HUES6 (cell line): ENCODE results near the gene PER2.
"Not testable (repeated sequence)": the region's sequence is repeated elsewhere in the genome, so short reads cannot be mapped to it uniquely, and the experiment has no call there.

Experiments
- H3K27ac ChIP-seq: 2 replicates; pipeline ENCODE4 v1.7.0; 2013; ENCODE audit warnings: low read depth, mild to moderate bottlenecking, low read length, inconsistent platforms
- H3K27me3 ChIP-seq: 2 replicates; pipeline ENCODE4 v1.6.1; 2013; ENCODE audit warnings: low read length; ENCODE audit not compliant: control insufficient read depth, insufficient read depth
- H3K36me3 ChIP-seq: 2 replicates; pipeline ENCODE4 v1.6.1; 2013; ENCODE audit warnings: low read length; ENCODE audit not compliant: control insufficient read depth, insufficient read depth
- H3K4me1 ChIP-seq: 2 replicates; pipeline ENCODE4 v1.6.1; 2013; ENCODE audit warnings: low read length; ENCODE audit not compliant: control insufficient read depth, insufficient read depth
- H3K4me3 ChIP-seq: 2 replicates; pipeline ENCODE4 v1.5.1; 2013; ENCODE audit warnings: low read depth, low read length
- H3K9ac ChIP-seq: one replicate; pipeline ENCODE4 v1.6.1; 2013; ENCODE audit warnings: mild to moderate bottlenecking, low read length
- H3K9me3 ChIP-seq: 2 replicates; pipeline ENCODE4 v1.6.1; 2013; ENCODE audit warnings: low read depth, low read length; ENCODE audit not compliant: control insufficient read depth, insufficient read depth

The PER2 gene

DNA sequence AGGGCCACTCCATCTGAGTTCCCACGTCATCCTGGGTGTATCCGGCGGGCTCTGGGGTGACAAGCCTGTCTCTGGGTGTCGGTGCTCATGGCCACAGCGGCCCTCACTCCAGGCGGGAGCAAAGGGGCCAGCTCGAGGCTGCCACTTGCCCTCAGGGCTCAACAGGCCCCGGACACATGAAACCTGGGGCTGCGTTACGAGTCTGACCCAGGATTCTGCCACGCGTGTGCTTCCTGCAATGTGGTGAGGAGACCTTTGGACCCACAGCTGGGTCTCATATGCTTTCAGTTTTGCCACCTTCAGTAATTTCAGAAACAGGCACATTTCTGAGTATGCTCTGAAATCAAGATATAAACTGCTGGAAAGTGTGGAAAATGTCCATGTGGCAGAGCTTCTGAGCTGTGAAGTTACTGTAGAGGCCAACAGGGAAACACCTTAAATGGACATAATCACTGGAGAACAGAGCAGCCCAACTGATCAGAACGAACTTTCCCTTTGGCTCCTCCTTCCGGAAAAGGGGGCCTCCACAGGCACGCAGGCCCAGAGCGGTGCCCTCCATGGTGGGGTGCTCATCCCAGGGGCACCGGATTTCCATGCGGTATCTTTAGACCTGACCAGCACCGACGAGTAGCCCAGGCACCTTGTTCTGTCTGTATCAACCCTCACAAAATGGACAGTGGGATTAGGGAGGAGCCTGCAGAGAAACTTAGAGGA lies 14.1 kb downstream of the PER2 start:
- peaks cover 3% of the 10 kb centered on the region; the same call in 1 of the 2 replicates for H3K4me1 ChIP-seq
- no peaks in the 10 kb centered on the region for H3K27me3 ChIP-seq
- no peaks in the 10 kb centered on the region for H3K9me3 ChIP-seq
- no peak overlapping the region for H3K4me3 ChIP-seq
- H3K9ac ChIP-seq, result no peak overlapping the region
- H3K36me3 ChIP-seq, result peaks cover 25% of the 10 kb centered on the region
- no peak overlapping the region for H3K27ac ChIP-seq

DNA sequence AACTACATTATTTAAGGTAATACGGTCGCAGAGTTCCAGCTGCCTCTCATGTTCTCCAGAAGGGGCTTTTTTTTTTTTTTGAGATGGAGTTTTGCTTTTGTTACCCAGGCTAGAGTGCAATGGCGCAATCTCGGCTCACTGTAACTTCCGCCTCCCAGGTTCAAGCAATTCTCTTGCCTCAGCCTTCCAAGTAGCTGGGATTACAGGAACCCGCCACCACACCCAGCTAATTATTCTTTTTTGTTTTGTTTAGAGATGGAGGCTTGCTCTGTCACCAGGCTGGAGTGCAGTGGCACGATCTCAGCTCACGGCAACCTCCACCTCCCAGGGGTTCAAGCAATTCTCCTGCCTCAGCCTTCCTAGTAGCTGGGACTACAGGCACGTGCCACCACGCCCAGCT lies 15.0 kb downstream of the PER2 start:
- H3K9me3 ChIP-seq, H3K27ac ChIP-seq, H3K4me1 ChIP-seq, H3K9ac ChIP-seq, H3K27me3 ChIP-seq, H3K4me3 ChIP-seq: not testable (repeated sequence)
- peaks cover 25% of the 10 kb centered on the region for H3K36me3 ChIP-seq

DNA sequence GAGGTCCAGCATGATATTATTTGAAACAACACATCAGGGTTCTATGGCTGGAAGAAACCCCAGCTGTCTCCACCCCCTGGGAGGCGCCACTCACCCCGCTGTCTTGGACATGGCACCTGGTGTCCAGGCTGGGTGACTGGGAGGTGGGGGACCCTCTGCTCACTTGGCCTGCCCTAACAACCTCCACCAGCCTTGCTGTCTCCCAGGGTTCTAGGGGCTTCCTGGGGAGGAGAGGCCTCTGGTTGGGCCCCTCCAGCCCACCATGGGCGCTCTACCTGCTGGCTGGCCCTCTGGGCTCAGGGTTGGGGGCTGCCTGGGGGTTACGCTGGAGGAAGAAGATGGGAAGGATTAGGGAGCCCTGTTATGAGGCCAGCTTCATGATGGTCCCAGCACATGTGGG lies 16.3 kb downstream of the PER2 start:
- Histone ChIP-seq H3K9me3 (no peaks in the 10 kb centered on the region), H3K4me3 (no peak overlapping the region), H3K27ac (no peak overlapping the region), H3K27me3 (no peaks in the 10 kb centered on the region), H3K9ac (no peak overlapping the region), H3K36me3 (peaks cover 32% of the 10 kb centered on the region), H3K4me1 (no peaks in the 10 kb centered on the region; the same call in 1 of the 2 replicates)

DNA sequence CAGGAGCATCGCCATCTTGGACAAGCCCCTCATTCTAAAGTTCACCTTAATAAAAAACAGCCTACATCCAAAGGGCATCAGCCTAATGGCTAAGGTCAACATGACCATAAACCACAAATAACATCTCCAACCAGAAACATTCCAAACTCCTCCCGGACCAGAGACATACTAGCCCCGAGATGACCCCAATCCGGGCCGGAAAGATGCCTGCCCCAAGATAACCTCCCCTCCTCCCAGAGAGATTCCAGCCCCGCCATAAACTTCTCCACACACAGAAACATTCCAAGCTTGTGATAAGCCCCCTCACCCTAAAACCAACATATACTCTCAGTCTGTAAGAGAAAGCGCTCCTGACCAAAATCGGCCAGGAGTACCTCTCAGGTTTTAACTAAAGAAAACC lies 16.7 kb downstream of the PER2 start:
- not testable (repeated sequence) for H3K27ac ChIP-seq, H3K27me3 ChIP-seq, H3K4me1 ChIP-seq, H3K4me3 ChIP-seq, H3K9ac ChIP-seq, H3K9me3 ChIP-seq
- peaks cover 33% of the 10 kb centered on the region for H3K36me3 ChIP-seq

- no peaks in the 10 kb centered on the region for H3K9me3 ChIP-seq
- no peaks in the 10 kb centered on the region for H3K27me3 ChIP-seq
- no peak overlapping the region for H3K27ac ChIP-seq
- no peaks in the 10 kb centered on the region; the same call in 1 of the 2 replicates for H3K4me1 ChIP-seq
- H3K36me3 ChIP-seq, result peaks cover 28% of the 10 kb centered on the region; the same call in 1 of the 2 replicates
- no peak overlapping the region for H3K9ac ChIP-seq
- H3K4me3 ChIP-seq, result no peak overlapping the region
These were observed 17.3 kb downstream of the PER2 start for GRCh38 chr2:238271061-238271554.

GRCh38 chr2:238270606-238271005 lies 17.8 kb downstream of the PER2 start:
- Histone ChIP-seq H3K27ac (no peak overlapping the region), H3K9ac (no peak overlapping the region), H3K4me3 (no peak overlapping the region), H3K9me3 (no peaks in the 10 kb centered on the region), H3K4me1 (no peaks in the 10 kb centered on the region; the same call in 1 of the 2 replicates), H3K27me3 (no peaks in the 10 kb centered on the region), H3K36me3 (peaks cover 27% of the 10 kb centered on the region; the same call in 1 of the 2 replicates)

GRCh38 chr2:238269741-238270140 lies 18.7 kb downstream of the PER2 start:
- no peaks in the 10 kb centered on the region for H3K9me3 ChIP-seq
- H3K9ac ChIP-seq, result no peak overlapping the region
- H3K27me3 ChIP-seq, result no peaks in the 10 kb centered on the region
- peaks cover 20% of the 10 kb centered on the region; the same call in 1 of the 2 replicates for H3K36me3 ChIP-seq
- H3K4me3 ChIP-seq, result no peak overlapping the region
- no peaks in the 10 kb centered on the region; the same call in 1 of the 2 replicates for H3K4me1 ChIP-seq
- no peak overlapping the region for H3K27ac ChIP-seq

GRCh38 chr2:238267884-238268680 lies 20.3 kb downstream of the PER2 start:
- no peak overlapping the region for H3K4me3 ChIP-seq
- H3K27ac ChIP-seq, result no peak overlapping the region
- peaks cover 3% of the 10 kb centered on the region; the same call in 1 of the 2 replicates for H3K4me1 ChIP-seq
- H3K9ac ChIP-seq, result no peak overlapping the region
- no peaks in the 10 kb centered on the region for H3K27me3 ChIP-seq
- no peaks in the 10 kb centered on the region for H3K9me3 ChIP-seq
- peaks cover 15% of the 10 kb centered on the region; the same call in 1 of the 2 replicates for H3K36me3 ChIP-seq

GRCh38 chr2:238267341-238267710 lies 21.1 kb downstream of the PER2 start:
- H3K9ac ChIP-seq, result no peak overlapping the region
- H3K9me3 ChIP-seq, result no peaks in the 10 kb centered on the region
- H3K4me1 ChIP-seq, result peaks cover 3% of the 10 kb centered on the region; the same call in 1 of the 2 replicates
- no peak overlapping the region for H3K27ac ChIP-seq
- H3K4me3 ChIP-seq, result no peak overlapping the region
- H3K36me3 ChIP-seq, result peaks cover 16% of the 10 kb centered on the region; the same call in 1 of the 2 replicates
- no peaks in the 10 kb centered on the region for H3K27me3 ChIP-seq

GRCh38 chr2:238265605-238266004 lies 22.8 kb downstream of the PER2 start:
- H3K4me3 ChIP-seq, result no peak overlapping the region
- H3K9ac ChIP-seq, result no peak overlapping the region
- H3K36me3 ChIP-seq, result peaks cover 17% of the 10 kb centered on the region; the same call in 1 of the 2 replicates
- H3K9me3 ChIP-seq, result no peaks in the 10 kb centered on the region
- no peaks in the 10 kb centered on the region for H3K27me3 ChIP-seq
- no peak overlapping the region for H3K27ac ChIP-seq
- peaks cover 3% of the 10 kb centered on the region; the same call in 1 of the 2 replicates for H3K4me1 ChIP-seq

- Histone ChIP-seq H3K9me3 (no peaks in the 10 kb centered on the region), H3K27ac (no peak overlapping the region), H3K4me3 (no peak overlapping the region), H3K4me1 (peaks cover 3% of the 10 kb centered on the region; the same call in 1 of the 2 replicates), H3K36me3 (peaks cover 24% of the 10 kb centered on the region), H3K27me3 (no peaks in the 10 kb centered on the region), H3K9ac (no peak overlapping the region)
These were observed 24.3 kb downstream of the PER2 start for GRCh38 chr2:238264072-238264460.
